Right lobe of liver (tissue), 4 donors: ENCODE measurements around the gene MGAT4C.

Source experiments
- POLR2A ChIP-seq: fragments of 450-650 bp; IDR thresholded peaks from one replicate; pipeline ENCODE4 v1.6.1; 2017; ENCODE audit warnings: antibody characterized with exemption, mild to moderate bottlenecking
- TF ChIP-seq, protein P1 (sequence below), 4 donors: fragments of 200-600 bp in 3 of 4; fragments of 450-650 bp in 1 of 4; IDR thresholded peaks; one replicate each; pipeline versions ENCODE4 v1.5.1 to v1.8.0; 2016 to 2022; ENCODE audit warnings: antibody characterized with exemption in 4 of 4, mild to moderate bottlenecking in 2 of 4
- donor health status: DM: no; HTN: no; CAD: no.
- donor health status: DM: no; HTN: no; CAD: no.
- donor health status: DM: no; HTN: yes; CAD: no.

DNA sequence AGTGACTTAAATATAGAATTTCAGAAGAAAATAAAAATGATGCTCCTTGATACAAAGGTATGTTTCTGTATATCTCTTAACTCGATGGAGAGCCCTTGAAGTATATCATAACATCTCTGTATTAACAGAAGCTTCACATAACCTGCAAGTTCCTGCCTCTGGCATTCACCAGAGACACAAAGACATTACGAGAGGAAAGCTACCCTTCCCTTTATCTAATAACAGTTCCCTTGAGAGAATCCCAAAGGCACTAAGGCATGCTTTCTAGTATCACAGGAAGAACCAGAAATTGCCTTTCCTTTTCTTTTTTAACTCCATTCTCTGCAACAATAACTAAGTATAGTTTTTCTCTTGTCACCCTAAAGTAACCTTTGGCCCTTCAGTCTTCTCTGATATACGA, 164.5 kb downstream of the MGAT4C start:
- TF ChIP-seq, protein P1, sequence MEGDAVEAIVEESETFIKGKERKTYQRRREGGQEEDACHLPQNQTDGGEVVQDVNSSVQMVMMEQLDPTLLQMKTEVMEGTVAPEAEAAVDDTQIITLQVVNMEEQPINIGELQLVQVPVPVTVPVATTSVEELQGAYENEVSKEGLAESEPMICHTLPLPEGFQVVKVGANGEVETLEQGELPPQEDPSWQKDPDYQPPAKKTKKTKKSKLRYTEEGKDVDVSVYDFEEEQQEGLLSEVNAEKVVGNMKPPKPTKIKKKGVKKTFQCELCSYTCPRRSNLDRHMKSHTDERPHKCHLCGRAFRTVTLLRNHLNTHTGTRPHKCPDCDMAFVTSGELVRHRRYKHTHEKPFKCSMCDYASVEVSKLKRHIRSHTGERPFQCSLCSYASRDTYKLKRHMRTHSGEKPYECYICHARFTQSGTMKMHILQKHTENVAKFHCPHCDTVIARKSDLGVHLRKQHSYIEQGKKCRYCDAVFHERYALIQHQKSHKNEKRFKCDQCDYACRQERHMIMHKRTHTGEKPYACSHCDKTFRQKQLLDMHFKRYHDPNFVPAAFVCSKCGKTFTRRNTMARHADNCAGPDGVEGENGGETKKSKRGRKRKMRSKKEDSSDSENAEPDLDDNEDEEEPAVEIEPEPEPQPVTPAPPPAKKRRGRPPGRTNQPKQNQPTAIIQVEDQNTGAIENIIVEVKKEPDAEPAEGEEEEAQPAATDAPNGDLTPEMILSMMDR (IDR thresholded peaks at IDR 0.05): no peak
- TF ChIP-seq POLR2A: no peak
